ENCODE data around the gene KATNB1. TPM values are rescaled to one million over a fixed set of nuclear protein-coding genes. Genes with fewer than 3 reads are reported as not detected.

Gene KATNB1
- total and polyA plus RNA-seq, 2 donors (not counting 1 experiment from before 2014, with no cell fraction given): 6.7 to 15.2 TPM

DNA sequence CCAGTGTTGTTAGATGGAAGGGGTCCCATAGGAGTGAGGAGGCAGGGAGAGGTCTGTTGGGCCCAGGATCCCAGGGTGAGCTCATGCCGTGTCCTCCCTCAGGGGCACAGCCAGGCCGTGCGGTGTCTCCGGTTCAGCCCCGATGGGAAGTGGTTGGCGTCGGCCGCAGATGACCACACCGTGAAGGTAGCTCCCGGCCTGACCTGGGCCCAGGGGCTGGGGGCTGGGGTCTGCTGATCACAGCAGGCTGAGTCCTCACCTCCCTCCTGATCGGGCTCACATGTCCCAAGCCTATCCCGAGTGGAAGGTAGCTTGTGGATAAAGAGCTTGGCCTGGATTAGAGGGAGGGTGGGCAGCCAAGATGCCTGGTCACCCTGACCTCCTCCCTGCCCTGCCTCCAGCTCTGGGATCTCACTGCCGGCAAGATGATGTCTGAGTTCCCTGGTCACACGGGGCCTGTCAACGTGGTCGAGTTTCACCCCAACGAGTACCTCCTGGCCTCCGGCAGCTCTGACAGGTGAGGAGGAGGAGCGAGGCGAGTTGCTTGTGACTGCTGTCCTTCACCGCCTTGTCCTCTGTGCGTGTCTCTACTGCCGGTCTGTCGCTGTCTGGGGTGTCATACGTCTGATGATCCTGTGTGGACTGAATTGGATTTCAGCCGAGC lies 16.1 kb downstream of the KATNB1 start:
- H3K4me2 ChIP-seq (ENCODE audit: extremely low read depth, insufficient read depth, low read length): no peak overlapping the region
- no peaks in the 10 kb centered on the region for H3K9me3 ChIP-seq (ENCODE audit: control insufficient read depth, insufficient read depth, low read depth, low read length)
- no peaks in the 10 kb centered on the region for H4K20me1 ChIP-seq (ENCODE audit: control insufficient read depth, extremely low read depth, insufficient read depth, low read length)
- H3K9ac ChIP-seq (ENCODE audit: insufficient read depth, low read length): no peak overlapping the region
- H3K27ac ChIP-seq (ENCODE audit: insufficient read depth, low read length): no peak overlapping the region
- H2AFZ ChIP-seq (ENCODE audit: low read length): no peak overlapping the region
- no peak for TF ChIP-seq EZH2 (IDR thresholded peaks at IDR 0.05; ENCODE audit: low read length, missing control alignments)
- TF ChIP-seq, protein P1, sequence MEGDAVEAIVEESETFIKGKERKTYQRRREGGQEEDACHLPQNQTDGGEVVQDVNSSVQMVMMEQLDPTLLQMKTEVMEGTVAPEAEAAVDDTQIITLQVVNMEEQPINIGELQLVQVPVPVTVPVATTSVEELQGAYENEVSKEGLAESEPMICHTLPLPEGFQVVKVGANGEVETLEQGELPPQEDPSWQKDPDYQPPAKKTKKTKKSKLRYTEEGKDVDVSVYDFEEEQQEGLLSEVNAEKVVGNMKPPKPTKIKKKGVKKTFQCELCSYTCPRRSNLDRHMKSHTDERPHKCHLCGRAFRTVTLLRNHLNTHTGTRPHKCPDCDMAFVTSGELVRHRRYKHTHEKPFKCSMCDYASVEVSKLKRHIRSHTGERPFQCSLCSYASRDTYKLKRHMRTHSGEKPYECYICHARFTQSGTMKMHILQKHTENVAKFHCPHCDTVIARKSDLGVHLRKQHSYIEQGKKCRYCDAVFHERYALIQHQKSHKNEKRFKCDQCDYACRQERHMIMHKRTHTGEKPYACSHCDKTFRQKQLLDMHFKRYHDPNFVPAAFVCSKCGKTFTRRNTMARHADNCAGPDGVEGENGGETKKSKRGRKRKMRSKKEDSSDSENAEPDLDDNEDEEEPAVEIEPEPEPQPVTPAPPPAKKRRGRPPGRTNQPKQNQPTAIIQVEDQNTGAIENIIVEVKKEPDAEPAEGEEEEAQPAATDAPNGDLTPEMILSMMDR (conservative IDR thresholded peaks at IDR 0.05 in 1 of 2, IDR thresholded peaks at IDR 0.05 in 1 of 2; ENCODE audit: low read depth in 1 of 2, low read length in 2 of 2): no peak
- no peaks in the 10 kb centered on the region for H3K4me1 ChIP-seq (ENCODE audit: control insufficient read depth, extremely low read depth, insufficient read depth, low read length)
- no peak overlapping the region for H3K4me3 ChIP-seq (replicated peaks in 1 of 4; ENCODE audit: control extremely low read depth in 1 of 4, insufficient read depth in 1 of 4, low read depth in 3 of 4, low read length in 4 of 4)
- peaks cover 9% of the 10 kb centered on the region for H3K36me3 ChIP-seq (ENCODE audit: control insufficient read depth, insufficient read depth, low read length)
- no peaks in the 10 kb centered on the region for H3K79me2 ChIP-seq (ENCODE audit: control insufficient read depth, insufficient read depth, low read length)
- no peak for DNase-seq (ENCODE audit: low read depth in 2 of 2)
- H3K27me3 ChIP-seq (ENCODE audit: control insufficient read depth, insufficient read depth, low read length): no peaks in the 10 kb centered on the region

DNA sequence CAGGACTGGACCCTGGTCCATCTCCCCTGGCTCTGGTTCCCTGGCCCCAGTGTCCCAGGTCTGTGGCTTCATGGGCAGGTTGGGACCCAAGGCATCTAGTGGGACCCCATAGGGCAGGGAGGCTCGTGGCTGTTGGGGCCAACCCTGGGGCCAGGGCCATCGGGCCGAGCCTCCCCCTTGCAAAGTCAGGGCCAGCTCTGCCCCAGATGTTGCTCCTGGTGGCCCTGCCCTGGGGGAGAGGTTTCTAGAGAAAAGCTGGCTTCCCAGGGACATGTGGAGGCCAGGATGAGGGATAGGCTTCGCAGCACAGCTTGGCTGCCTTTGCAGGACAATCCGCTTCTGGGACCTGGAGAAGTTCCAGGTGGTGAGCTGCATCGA lies 16.6 kb downstream of the KATNB1 start:
- DNase-seq (ENCODE audit: low read depth in 2 of 2): no peak
- no peaks in the 10 kb centered on the region for H4K20me1 ChIP-seq (ENCODE audit: control insufficient read depth, extremely low read depth, insufficient read depth, low read length)
- no peak overlapping the region for H3K9ac ChIP-seq (ENCODE audit: insufficient read depth, low read length)
- no peak for TF ChIP-seq EZH2 (IDR thresholded peaks at IDR 0.05; ENCODE audit: low read length, missing control alignments)
- TF ChIP-seq, protein P1 (conservative IDR thresholded peaks at IDR 0.05 in 1 of 2, IDR thresholded peaks at IDR 0.05 in 1 of 2; ENCODE audit: low read depth in 1 of 2, low read length in 2 of 2): no peak
- H3K4me3 ChIP-seq (replicated peaks in 1 of 4; ENCODE audit: control extremely low read depth in 1 of 4, insufficient read depth in 1 of 4, low read depth in 3 of 4, low read length in 4 of 4): no peak overlapping the region
- no peak overlapping the region for H3K4me2 ChIP-seq (ENCODE audit: extremely low read depth, insufficient read depth, low read length)
- peaks cover 10% of the 10 kb centered on the region for H3K36me3 ChIP-seq (ENCODE audit: control insufficient read depth, insufficient read depth, low read length)
- no peak overlapping the region for H3K27ac ChIP-seq (ENCODE audit: insufficient read depth, low read length)
- H2AFZ ChIP-seq (ENCODE audit: low read length): no peak overlapping the region
- no peaks in the 10 kb centered on the region for H3K9me3 ChIP-seq (ENCODE audit: control insufficient read depth, insufficient read depth, low read depth, low read length)
- no peaks in the 10 kb centered on the region for H3K27me3 ChIP-seq (ENCODE audit: control insufficient read depth, insufficient read depth, low read length)
- H3K79me2 ChIP-seq (ENCODE audit: control insufficient read depth, insufficient read depth, low read length): no peaks in the 10 kb centered on the region
- no peaks in the 10 kb centered on the region for H3K4me1 ChIP-seq (ENCODE audit: control insufficient read depth, extremely low read depth, insufficient read depth, low read length)

DNA sequence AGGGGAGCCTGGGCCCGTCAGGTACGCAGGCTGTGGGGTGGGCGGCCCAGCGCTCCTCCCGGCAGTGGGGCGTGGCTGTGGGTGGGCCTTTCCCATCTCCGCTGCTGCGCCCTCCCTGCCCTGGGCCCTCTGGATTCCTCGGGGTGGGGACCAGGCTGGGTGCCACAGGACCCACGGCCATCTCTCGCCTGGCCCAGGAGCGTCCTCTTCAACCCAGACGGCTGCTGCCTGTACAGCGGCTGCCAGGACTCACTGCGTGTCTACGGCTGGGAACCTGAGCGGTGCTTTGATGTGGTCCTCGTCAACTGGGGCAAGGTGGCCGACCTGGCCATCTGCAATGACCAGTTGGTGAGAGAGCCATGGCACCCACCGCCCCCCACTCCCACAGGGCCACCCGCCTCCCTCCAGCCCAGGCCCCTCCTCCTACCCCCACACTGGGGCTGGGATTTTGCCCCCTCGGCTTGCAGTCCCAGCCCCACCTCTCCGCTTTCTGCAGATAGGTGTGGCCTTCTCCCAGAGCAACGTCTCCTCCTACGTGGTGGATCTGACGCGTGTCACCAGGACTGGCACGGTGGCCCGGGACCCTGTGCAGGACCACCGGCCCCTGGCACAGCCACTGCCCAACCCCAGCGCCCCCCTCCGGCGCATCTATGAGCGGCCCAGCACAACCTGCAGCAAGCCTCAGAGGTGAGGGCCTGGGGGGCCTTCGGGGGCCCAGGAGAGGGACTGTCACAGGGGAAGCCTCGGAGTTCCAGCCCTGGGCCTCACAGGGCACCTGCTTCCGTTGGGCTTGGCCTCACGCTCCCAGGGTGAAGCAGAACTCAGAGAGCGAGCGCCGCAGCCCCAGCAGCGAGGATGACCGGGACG lies 17.2 kb downstream of the KATNB1 start:
- TF ChIP-seq, protein P1 (conservative IDR thresholded peaks at IDR 0.05 in 1 of 2, IDR thresholded peaks at IDR 0.05 in 1 of 2; ENCODE audit: low read depth in 1 of 2, low read length in 2 of 2): no peak
- TF ChIP-seq EZH2 (IDR thresholded peaks at IDR 0.05; ENCODE audit: low read length, missing control alignments): no peak
- no peaks in the 10 kb centered on the region for H3K9me3 ChIP-seq (ENCODE audit: control insufficient read depth, insufficient read depth, low read depth, low read length)
- peaks cover 10% of the 10 kb centered on the region for H3K36me3 ChIP-seq (ENCODE audit: control insufficient read depth, insufficient read depth, low read length)
- H3K27ac ChIP-seq (ENCODE audit: insufficient read depth, low read length): no peak overlapping the region
- DNase-seq (ENCODE audit: low read depth in 2 of 2): no peak
- no peak overlapping the region for H3K9ac ChIP-seq (ENCODE audit: insufficient read depth, low read length)
- H3K4me2 ChIP-seq (ENCODE audit: extremely low read depth, insufficient read depth, low read length): no peak overlapping the region
- no peaks in the 10 kb centered on the region for H3K27me3 ChIP-seq (ENCODE audit: control insufficient read depth, insufficient read depth, low read length)
- no peak overlapping the region for H2AFZ ChIP-seq (ENCODE audit: low read length)
- H3K4me1 ChIP-seq (ENCODE audit: control insufficient read depth, extremely low read depth, insufficient read depth, low read length): no peaks in the 10 kb centered on the region
- H3K4me3 ChIP-seq (replicated peaks in 1 of 4; ENCODE audit: control extremely low read depth in 1 of 4, insufficient read depth in 1 of 4, low read depth in 3 of 4, low read length in 4 of 4): no peak overlapping the region
- no peaks in the 10 kb centered on the region for H3K79me2 ChIP-seq (ENCODE audit: control insufficient read depth, insufficient read depth, low read length)
- H4K20me1 ChIP-seq (ENCODE audit: control insufficient read depth, extremely low read depth, insufficient read depth, low read length): no peaks in the 10 kb centered on the region
